Measurements from ENCODE around the gene AKIRIN2.

GRCh38 chr6:87706187-87706966 lies 4.3 kb upstream of the AKIRIN2 start:
- TF ChIP-seq, protein P1, sequence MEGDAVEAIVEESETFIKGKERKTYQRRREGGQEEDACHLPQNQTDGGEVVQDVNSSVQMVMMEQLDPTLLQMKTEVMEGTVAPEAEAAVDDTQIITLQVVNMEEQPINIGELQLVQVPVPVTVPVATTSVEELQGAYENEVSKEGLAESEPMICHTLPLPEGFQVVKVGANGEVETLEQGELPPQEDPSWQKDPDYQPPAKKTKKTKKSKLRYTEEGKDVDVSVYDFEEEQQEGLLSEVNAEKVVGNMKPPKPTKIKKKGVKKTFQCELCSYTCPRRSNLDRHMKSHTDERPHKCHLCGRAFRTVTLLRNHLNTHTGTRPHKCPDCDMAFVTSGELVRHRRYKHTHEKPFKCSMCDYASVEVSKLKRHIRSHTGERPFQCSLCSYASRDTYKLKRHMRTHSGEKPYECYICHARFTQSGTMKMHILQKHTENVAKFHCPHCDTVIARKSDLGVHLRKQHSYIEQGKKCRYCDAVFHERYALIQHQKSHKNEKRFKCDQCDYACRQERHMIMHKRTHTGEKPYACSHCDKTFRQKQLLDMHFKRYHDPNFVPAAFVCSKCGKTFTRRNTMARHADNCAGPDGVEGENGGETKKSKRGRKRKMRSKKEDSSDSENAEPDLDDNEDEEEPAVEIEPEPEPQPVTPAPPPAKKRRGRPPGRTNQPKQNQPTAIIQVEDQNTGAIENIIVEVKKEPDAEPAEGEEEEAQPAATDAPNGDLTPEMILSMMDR (IDR thresholded peaks at IDR 0.05; ENCODE audit: insufficient read depth, low read length): no peak
- no peak for TF ChIP-seq POLR2AphosphoS5 (IDR thresholded peaks at IDR 0.05; ENCODE audit: low read depth)
- TF ChIP-seq SPI1 (IDR thresholded peaks at IDR 0.05; ENCODE audit: borderline replicate concordance, low read depth): no peak
